ENCODE measurements around the gene TMC3.

- TF ChIP-seq, protein P1, sequence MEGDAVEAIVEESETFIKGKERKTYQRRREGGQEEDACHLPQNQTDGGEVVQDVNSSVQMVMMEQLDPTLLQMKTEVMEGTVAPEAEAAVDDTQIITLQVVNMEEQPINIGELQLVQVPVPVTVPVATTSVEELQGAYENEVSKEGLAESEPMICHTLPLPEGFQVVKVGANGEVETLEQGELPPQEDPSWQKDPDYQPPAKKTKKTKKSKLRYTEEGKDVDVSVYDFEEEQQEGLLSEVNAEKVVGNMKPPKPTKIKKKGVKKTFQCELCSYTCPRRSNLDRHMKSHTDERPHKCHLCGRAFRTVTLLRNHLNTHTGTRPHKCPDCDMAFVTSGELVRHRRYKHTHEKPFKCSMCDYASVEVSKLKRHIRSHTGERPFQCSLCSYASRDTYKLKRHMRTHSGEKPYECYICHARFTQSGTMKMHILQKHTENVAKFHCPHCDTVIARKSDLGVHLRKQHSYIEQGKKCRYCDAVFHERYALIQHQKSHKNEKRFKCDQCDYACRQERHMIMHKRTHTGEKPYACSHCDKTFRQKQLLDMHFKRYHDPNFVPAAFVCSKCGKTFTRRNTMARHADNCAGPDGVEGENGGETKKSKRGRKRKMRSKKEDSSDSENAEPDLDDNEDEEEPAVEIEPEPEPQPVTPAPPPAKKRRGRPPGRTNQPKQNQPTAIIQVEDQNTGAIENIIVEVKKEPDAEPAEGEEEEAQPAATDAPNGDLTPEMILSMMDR (conservative IDR thresholded peaks at IDR 0.05), result no peak
- no peak for TF ChIP-seq EZH2 (IDR thresholded peaks at IDR 0.05; ENCODE audit: low read depth)
Observed at GRCh38 chr15:81338170-81339007, 35.6 kb downstream of the TMC3 start.
